Measurements from ENCODE around the gene DNAJA3.
A peak's percentile ranks its signal among the peaks of the same experiment; 100 is the strongest.
"Not testable (repeated sequence)": the region's sequence is repeated elsewhere in the genome, so short reads cannot be mapped to it uniquely, and the experiment has no call there.

The DNAJA3 gene

GRCh38 chr16:4386951-4387565 is 38.6 kb upstream of the DNAJA3 start:
- DNase-seq (ENCODE audit: low read depth in 3 of 3, low spot score in 1 of 3): no peak

GRCh38 chr16:4387781-4388180 is 37.9 kb upstream of the DNAJA3 start:
- DNase-seq (ENCODE audit: low read depth in 3 of 3, low spot score in 1 of 3): no peak

GRCh38 chr16:4388271-4389021 is 37.2 kb upstream of the DNAJA3 start:
- DNase-seq (ENCODE audit: low read depth in 3 of 3, low spot score in 1 of 3): no peak

- no peak for DNase-seq (ENCODE audit: low read depth in 3 of 3, low spot score in 1 of 3)
Measured at GRCh38 chr16:4389051-4389955, 36.4 kb upstream of the DNAJA3 start.

- no peak for DNase-seq (ENCODE audit: low read depth in 3 of 3, low spot score in 1 of 3)
Measured at GRCh38 chr16:4390266-4391260, 35.1 kb upstream of the DNAJA3 start.

- DNase-seq (ENCODE audit: low read depth in 3 of 3, low spot score in 1 of 3): no peak
Measured at GRCh38 chr16:4391631-4392381, 33.9 kb upstream of the DNAJA3 start.

GRCh38 chr16:4392382-4393239 is 33.1 kb upstream of the DNAJA3 start:
- no peak for DNase-seq (ENCODE audit: low read depth in 3 of 3, low spot score in 1 of 3)

- no peak for DNase-seq (ENCODE audit: low read depth in 3 of 3, low spot score in 1 of 3)
Measured at GRCh38 chr16:4393240-4393600, 32.4 kb upstream of the DNAJA3 start.

GRCh38 chr16:4393850-4394249 is 31.8 kb upstream of the DNAJA3 start:
- not testable (repeated sequence) for DNase-seq (ENCODE audit: low read depth in 3 of 3, low spot score in 1 of 3)

GRCh38 chr16:4395055-4395726 is 30.5 kb upstream of the DNAJA3 start:
- no peak for DNase-seq (ENCODE audit: low read depth in 3 of 3, low spot score in 1 of 3)

- no peak for DNase-seq (ENCODE audit: low read depth in 3 of 3, low spot score in 1 of 3)
Measured at GRCh38 chr16:4399001-4399730, 26.5 kb upstream of the DNAJA3 start.

- DNase-seq (ENCODE audit: low read depth in 3 of 3, low spot score in 1 of 3): no peak
Measured at GRCh38 chr16:4401094-4401501, 24.6 kb upstream of the DNAJA3 start.

- DNase-seq (ENCODE audit: low read depth in 3 of 3, low spot score in 1 of 3): no peak
Measured at GRCh38 chr16:4401510-4401909, 24.2 kb upstream of the DNAJA3 start.

- peak in 2 of 3 donors; percentile 37 to 68 for DNase-seq (ENCODE audit: low read depth in 3 of 3, low spot score in 1 of 3)
Measured at GRCh38 chr16:4402439-4403132, 23.1 kb upstream of the DNAJA3 start.

- DNase-seq (ENCODE audit: low read depth in 3 of 3, low spot score in 1 of 3): no peak
Measured at GRCh38 chr16:4403133-4403949, 22.3 kb upstream of the DNAJA3 start.

- no peak for DNase-seq (ENCODE audit: low read depth in 3 of 3, low spot score in 1 of 3)
Measured at GRCh38 chr16:4404247-4404966, 21.3 kb upstream of the DNAJA3 start.
